GM12873 (cell line): ENCODE results near the gene MYG1.

Experiments used
- TF ChIP-seq, protein P1 (sequence below): IDR thresholded peaks from 2 replicates; pipeline ENCODE4 v1.5.1; 2012; ENCODE audit warnings: low read depth, mild to moderate bottlenecking, moderate library complexity, low read length, control low read depth; ENCODE audit not compliant: insufficient read depth; ENCODE audit errors: missing control alignments

MYG1 gene

DNA sequence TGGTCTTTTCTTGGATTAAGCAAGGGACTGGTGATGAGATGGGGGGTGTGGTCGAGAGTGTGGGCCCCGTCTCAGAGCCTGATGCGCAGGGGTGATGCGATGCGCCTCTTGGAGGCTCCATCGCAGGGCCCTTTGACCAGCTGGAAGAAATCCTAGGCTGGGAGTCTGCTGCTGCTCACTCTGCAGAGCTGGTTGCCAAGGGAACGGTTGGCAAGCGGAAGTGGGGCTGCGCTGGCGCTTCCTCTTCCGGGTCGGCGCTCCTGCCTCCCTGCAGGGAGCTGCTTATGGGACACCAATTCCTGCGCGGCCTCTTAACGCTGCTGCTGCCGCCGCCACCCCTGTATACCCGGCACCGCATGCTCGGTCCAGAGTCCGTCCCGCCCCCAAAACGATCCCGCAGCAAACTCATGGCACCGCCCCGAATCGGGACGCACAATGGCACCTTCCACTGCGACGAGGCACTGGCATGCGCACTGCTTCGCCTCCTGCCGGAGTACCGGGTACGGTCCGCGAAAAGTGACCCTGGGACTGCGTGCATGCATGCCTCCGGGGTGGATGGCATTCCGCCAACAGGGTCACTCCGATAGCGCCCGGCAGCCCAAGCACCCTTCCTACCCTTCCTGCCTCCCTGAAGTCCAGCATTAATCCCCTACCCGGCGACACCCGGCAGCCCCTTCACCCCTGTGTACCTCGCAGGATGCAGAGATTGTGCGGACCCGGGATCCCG is at the start of gene MYG1:
Gene MYG1, plus strand, starts transcription at position 242 of the 727 bp plus-strand sequence. Its CDS starts 43 bp downstream, at position 285.
- TF ChIP-seq, protein P1, sequence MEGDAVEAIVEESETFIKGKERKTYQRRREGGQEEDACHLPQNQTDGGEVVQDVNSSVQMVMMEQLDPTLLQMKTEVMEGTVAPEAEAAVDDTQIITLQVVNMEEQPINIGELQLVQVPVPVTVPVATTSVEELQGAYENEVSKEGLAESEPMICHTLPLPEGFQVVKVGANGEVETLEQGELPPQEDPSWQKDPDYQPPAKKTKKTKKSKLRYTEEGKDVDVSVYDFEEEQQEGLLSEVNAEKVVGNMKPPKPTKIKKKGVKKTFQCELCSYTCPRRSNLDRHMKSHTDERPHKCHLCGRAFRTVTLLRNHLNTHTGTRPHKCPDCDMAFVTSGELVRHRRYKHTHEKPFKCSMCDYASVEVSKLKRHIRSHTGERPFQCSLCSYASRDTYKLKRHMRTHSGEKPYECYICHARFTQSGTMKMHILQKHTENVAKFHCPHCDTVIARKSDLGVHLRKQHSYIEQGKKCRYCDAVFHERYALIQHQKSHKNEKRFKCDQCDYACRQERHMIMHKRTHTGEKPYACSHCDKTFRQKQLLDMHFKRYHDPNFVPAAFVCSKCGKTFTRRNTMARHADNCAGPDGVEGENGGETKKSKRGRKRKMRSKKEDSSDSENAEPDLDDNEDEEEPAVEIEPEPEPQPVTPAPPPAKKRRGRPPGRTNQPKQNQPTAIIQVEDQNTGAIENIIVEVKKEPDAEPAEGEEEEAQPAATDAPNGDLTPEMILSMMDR, result peak; percentile 30

GRCh38 chr12:53251477-53252348 is 47.8 kb upstream of the MYG1 start:
- TF ChIP-seq, protein P1, result peak; percentile 55

DNA sequence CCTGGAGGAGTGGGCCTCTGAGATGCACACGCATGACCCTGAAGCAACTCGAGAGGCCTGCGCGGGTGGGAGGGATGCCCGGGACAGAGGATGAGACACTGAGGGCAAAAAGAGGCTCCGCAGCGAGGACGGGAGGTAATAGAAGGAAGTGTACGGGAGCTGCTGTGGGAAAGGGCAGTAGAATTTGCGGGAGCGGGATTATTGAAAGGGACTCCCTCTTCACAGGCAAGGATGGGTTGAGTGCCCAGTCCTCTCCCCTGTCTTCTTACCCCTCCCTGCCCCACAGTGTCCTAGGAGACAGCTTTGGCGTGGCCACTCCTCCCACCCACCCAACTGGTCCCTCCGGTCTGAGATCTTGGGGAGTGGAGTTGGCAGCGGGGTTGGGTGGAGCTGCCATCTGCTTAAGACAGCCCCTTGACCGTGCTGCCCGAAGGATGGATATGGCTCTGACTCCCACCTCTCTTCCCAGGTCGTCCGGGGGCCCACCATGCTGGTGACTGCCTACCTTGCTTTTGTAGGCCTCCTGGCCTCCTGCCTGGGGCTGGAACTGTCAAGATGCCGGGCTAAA is 47.1 kb upstream of the MYG1 start:
- TF ChIP-seq, protein P1, result no peak

- TF ChIP-seq, protein P1, result no peak
Observed at GRCh38 chr12:53253298-53253697, 46.2 kb upstream of the MYG1 start.

DNA sequence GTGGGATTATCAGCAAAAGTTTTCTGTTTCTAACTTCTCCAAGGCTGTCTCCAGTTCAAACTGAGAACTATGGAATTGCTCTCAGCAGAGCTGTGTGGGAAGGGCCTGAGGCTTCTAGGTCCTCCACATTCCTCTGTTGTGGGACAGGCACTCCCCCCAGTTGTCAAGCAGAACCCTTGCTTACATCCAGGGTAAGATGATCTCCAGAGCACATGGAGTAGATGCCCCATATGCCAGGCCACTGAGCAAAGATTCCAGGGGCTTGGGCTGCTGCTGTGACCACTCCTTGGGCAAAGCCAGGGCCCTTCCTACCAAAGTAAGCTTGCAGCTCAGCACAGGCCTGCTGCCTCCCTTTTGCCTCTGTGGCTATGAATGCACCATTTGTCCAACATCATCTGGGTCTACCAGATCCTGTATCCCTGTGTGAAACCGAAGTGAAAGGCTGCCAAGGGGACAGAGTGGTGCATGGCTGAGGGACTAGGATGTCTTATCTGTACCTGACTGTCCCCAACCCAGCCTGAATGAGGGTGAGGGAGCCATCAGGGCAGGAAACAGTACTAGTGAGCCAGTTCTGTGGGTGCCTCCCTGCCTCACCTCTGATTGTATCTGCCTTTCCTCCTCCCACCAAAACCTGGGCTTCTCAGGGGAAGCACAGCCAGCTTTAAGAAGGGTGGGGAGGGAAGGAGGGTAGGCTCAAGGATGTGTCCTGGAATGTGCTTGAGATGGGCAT is 44.5 kb upstream of the MYG1 start:
- TF ChIP-seq, protein P1, result no peak

- TF ChIP-seq, protein P1, result no peak
Observed at GRCh38 chr12:53255996-53256395, 43.5 kb upstream of the MYG1 start.
